Fibroblast of skin of scalp (primary cell): ENCODE results near the gene STAMBP. TPM values are rescaled to one million over a fixed set of nuclear protein-coding genes. Genes with fewer than 3 reads are reported as not detected.
"Not testable (repeated sequence)": the region's sequence is repeated elsewhere in the genome, so short reads cannot be mapped to it uniquely, and the experiment has no call there.

Source experiments
- DNase-seq: peaks from one replicate; pipeline ENCODE4 v3.0.0-alpha.2; 2013
- polyA plus RNA-seq, 2 experiments: library from polyadenylated mRNA; unstranded; fragments of 120-200 nt; gene quantifications; one replicate each; pipeline ENCODE4 v1.2.1, GENCODE V29; 2013; ENCODE audit not compliant: insufficient read length in 2 of 2

Gene STAMBP
- 40.9 TPM for polyA plus RNA-seq (2013, experiment 1 of 2; ENCODE audit: insufficient read length)
- 43.3 TPM for polyA plus RNA-seq (2013, experiment 2 of 2; ENCODE audit: insufficient read length)

DNA sequence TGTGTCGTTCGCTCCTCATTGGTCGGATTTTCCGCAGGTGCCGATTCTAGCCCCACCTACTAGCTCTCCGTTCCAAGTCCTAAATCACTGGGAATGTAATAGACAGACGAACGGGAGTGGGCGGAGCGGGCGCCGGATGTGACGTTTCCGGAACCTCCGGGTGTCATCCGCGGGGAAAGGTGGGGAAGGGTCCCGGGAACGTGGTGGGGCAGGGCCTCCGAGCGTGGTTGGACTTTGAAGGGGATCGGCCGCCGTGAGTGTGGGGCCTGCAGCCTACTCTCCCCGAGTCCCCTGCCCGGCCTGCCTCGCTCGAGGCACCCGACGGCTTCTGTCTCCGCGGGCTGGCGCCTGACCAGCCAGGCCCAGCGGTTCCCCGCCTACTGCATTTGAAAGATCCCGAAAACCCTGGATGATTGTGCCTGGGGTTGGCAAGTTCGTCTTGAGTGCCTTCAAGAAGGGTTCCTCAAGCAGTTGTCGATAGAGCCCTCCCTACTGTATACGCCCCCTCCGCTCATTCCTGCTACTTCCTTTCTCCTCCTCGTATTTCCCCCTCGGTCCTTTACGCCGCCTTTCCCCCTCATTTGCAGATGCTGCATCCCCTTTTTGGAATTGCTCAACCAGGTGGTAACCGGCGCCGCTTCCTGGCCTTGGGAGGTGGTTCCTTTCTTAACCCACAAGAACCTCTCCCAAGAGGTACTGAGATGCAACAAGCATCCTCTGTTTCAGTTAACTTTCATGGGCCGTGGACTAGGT, at the start of gene STAMBP:
STAMBP (plus strand) TSS at position 144 of the 753 bp plus-strand sequence. CDS start 1,896 bp downstream, outside the sequence.
- peak; percentile 96 for DNase-seq

DNA sequence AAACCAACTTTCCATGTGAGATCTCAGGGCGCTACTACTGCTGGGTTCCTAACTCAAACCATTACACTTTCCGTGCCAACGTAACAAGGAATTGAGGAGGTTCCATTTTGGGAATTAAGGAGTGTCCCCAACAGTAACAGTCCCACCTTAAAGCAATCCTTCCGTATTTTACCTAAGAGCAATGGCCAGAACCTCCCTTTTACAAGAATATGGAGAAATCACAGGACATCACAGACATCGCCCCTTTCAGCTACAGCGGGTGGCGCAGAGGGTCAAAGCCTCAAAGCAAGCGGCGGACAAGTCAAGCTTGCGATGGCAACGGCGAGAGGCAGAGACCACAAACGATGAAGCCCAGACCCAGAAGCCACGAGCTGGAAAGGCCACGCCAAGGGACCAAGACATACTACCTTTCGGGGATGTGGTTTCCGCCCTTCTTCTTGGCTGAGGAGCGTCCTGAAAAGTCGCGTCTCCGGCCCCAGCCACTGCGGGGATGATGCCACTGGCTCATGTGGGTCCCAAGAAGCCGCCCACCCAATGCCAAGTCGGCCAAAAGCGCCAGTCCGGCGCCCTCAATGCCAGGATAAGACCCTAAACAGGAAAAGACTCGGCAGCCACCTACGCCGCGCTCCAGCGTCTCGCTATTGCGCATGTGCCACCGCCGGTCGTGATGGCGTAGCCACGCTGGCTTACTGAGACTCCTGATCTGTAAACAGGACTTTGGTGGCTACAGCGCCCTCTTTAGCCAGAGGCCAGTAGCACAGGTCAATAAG, 49.1 kb upstream of the STAMBP start, which contains the start of gene DUSP11:
DUSP11 (minus strand) TSS at position 637 of the 770 bp plus-strand sequence; CDS start at position 508, 129 bp downstream.
- DNase-seq: peak; percentile 94

DNA sequence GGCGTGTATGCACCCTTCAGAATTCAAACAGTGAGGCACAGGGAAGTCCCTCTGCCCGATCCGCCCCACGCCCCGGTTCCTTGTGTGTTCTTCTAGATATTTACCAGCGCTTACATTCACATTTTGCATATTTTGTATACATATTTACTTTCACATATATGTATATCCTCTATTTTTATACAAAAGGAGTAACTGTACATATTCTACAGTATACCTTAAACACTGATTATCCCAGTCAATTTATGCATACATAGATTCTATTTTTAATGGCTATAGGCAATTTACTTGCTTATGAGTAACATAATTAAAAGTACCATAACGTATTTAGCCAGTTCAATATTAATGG, 48.6 kb upstream of the STAMBP start:
- no peak for DNase-seq

DNA sequence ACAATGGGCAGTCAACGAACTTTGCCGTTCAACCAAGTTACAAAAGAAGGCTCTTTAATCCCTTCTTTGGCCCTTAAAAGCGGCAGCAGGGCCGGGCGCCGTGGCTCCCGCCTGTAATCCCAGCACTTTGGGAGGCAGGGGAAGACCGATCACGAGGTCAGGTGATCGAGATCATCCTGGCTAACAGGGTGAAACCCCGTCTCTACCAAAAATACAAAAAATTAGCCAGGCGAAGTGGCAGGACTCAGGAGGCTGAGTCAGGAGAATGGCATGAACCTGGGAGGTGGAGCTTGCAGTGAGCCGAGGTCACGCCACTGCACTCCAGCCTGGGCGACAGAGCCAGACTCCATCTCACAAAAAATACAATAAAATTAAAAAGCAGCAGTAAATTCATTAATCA, 45.4 kb upstream of the STAMBP start:
- not testable (repeated sequence) for DNase-seq

DNA sequence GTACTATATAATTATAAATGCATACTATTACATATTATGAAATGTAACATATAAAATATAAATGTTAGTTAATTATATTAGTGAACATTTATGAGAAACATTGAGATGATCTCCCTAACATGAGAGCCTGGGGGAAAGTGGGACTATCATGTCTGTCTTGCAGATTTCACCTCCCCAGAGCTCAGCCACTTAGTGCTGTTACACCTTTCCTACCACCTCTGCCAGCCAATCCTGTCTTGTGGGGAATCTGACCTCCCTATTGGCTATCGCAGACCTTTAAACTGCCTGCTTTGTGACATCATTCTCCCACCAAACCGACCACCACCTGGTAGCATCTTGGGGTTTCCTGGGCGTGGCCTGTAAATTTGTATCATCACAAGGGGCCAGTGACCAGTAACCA, 44.9 kb upstream of the STAMBP start, which contains the start of gene C2orf78:
C2orf78 (plus strand) TSS at position 301 of the 400 bp plus-strand sequence. CDS start 127 bp downstream, outside the sequence.
- DNase-seq: not testable (repeated sequence)

DNA sequence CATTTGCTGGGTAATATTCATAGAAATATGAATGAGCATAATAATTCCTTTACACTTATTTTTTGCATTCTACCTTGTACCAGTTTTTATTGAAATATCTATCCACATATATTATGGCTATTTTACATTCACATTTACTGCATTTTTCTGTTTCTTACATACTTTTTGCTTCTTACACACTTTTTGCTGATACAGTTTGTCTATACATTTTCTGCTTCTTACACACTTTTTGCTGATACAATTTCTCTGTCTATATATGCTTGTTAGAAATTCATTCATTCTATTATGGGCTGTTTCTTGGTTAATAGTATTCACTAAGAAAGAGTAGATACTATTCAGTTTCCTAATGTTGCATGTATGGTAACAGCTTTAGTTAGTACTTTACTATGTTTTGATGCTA, 16.9 kb upstream of the STAMBP start:
- no peak for DNase-seq

DNA sequence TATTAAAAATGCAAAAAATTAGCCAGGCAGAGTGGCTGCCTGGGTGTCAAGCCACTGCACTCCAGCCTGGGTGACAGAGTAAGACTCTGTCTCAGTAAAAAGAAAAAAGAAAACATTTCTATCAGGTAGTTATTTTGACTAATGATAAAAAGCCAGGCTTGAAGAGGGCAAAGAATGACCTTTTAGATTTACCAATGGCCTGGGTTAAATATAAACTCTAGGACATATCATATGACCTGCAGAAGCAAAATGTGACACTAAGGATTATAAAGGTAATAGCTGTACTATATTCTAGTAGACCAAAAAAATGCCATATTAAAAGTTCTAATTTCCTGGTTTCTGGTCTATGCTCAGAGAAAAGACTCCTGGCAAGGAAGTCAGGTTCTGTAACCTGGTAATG, 16.1 kb upstream of the STAMBP start:
- no peak for DNase-seq

DNA sequence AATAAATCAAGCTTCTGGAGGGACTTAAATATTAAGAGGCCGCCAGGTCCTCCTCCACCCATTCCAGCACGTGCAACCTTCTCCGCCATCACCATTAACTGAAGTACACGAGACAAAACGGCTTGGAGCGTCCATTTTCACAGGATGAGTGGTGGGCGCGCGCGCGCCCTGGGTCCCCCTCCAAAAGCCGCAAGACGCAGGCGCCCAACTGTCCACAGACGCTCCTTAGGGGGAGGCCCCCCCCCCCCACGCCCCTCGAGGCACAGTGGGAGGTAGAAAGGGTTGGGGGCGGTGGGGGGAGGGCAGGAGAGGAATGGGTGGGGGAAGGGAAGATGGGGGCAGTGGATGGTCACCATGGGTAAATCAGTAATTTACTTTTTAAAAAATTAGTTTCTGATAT, 10.5 kb upstream of the STAMBP start:
- no peak for DNase-seq

DNA sequence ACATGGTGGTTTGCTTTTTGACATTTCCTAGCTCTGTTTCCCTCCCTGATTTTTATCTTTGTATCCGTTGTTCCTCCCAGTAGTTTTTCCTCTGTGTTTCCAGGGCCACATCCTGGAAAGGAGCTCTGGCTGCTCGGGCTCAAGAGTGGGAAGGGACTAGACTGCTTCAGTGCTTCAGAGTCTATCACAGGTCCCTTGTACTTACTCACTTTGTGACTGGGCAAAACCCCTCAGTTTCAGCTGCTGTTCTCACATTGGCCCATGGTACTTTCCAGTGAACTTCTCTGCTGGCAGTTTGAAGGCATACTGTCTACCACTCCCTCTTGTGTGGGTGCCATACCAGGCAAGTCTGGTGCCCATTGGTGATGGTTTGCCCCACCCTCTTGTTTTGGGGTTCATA, 7.5 kb upstream of the STAMBP start:
- DNase-seq: no peak

DNA sequence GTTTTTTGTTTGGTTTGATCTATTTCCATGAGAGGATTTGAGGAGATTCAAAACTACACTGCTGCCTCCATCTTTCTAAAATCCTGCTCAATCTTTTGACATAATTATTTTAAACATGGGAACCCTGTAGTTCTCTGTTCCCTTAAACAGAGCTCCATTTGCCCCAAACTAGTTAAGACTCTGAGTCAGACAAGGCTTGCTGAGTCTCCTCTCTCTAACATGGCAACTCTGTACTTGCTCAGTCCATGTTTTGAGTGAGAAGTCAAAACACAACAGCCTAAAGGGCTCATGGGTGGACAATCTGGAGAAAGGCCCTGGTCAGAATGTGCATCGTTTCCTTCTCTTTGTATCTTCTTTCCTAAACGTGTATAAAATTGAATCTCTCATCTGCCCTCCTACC, 7.1 kb upstream of the STAMBP start:
- DNase-seq: no peak

DNA sequence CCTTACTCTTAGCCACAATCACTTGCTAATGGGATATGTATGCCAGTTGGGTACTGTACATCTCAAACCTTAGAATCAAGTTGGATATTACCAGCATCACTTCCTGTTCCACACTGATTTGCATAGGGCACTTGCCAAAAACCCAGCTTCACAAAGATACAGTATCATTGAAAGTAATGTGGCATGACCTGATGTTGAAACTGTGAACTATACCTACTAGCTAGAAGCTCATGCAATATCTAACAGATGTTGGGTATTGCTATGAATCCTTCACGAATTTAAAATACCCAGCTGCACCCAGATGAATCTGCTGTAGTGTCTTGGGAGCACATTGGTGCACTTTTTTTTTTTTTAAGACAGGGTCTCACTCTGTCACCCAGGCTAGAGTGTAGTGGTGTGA, 6.5 kb upstream of the STAMBP start:
- no peak for DNase-seq

DNA sequence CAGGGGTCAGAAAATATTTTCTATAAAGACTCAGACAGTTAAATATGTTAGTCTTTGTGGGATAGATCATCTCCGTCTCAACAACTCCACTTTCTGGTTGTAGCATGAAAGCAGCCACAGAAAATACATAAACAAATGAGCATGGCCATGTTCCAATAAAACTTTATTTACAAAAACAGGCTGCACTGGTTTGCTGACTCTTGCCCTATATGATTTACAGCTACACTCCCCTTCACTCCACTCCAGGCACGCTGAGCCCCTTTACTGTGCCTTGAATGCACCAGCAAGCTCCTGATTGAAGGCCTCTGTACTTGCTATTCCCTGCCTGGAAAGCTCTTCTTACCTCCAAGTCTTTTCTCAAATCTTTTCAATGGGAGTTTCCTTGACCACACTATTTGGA, 5.8 kb upstream of the STAMBP start:
- no peak for DNase-seq

DNA sequence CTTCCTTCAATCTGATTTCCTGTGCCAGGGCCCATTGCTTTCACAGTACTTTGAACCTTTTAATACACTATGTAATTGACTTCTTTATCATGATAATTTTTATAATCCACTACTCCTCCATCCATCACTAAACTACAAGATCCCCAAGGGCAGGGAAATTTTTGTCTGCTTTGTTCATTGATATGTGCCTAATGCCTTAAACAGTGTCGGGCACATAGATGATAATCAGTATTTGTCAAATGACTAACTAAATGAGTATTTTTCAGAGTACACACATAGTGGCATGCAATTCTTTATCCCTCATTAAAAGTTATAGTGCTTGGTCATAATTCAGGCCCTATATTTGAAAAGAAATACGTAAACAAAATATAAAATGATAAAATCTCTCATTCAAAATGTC, 5.3 kb upstream of the STAMBP start:
- DNase-seq: no peak

DNA sequence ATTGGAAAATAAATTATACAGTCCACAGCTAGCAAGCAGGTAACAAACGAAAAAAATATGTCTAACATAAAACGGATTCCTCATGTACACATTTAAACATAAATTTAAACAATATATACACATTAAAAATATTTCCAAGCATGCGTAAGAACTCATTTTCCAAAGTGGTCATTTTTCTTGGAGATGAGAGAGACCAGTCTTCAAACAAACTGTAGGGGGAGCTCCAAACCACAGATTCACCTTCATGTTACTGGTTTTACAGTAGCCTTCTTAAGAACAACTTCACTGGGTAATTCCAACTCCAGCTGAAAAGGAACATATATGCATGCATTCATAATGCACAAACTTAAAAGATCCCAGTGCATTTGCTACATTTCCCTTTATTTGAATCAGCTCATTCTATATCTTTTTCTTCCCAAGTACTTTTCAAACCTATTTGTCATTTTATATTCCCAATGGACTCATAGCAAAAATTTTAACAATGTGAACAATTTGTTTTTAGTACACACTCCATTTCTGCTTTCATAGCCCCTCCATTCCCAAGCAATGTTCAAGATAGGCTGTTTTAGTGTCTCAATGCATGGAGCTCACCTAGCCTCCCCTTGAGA, 4.7 kb upstream of the STAMBP start:
- DNase-seq: peak; percentile 80

DNA sequence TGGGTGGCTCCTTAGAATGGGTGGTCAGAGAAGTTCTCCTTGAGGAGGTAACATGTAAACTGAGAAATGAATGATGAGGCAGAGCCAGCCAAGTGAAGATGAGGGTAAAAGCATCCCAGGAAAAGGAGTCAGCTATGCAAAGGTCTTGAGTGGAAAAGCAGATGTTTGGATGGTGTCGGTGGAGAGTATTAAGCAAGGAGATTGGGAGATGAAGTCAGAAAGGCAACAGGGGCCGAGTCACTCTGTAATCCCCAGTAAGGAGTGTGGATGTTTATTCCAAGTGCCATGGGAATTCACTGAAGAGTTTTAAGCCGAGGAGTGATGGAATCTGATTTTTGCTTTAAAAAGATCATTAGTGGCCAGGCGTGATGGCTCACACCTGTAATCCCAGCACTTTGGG, 3.4 kb upstream of the STAMBP start:
- no peak for DNase-seq

DNA sequence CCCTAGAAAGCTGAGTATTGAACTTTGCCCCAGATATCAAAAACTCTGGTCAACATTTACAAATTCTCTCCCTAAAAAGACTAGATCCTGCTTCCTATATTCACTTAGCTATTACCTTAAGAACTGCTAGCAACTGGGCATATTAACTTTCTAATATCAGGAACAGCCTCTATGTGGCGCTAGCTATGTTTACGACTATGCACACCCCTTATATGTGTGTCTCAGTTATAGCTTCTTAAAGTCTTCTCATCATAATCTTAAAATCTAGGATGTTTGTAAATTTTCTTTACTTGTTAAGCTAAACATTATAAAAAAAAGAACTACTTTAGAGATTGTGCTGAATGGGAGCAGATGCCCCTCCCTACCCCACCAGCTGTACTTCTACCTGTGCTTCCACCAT, 1.7 kb upstream of the STAMBP start:
- DNase-seq: peak; percentile 42

DNA sequence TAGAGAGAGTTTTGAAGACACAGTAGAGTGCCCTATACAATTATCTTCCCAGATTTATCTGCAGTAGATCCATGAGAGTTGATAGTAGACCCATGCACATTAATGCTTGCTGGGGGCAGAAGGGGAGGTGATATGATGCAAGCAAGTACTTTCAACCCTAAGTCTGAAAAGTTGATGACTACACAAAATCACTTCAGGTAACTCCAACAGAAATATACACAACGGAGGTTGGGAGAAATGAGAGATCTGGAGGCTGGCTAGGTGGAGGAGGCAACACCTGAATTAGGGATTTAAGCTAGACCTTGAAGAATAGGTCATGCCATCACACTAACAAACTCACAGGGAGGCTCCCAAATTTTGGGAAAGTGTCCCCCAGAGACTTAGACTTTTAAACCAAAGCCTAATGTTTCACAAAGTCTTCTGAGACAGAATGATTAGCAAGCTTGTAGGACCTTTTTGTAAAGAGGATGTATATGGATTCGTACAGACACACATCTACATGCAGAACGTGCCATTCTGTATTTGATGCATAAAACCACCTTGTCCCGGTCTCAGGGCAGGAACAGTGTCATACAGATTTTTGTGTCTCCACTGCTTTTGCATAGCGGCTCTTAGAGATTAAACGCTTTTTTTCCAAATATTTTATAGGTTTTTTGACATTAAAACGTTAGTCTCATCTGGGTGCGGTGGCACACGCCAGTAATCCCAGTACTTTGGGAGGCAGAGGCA, 937 bp upstream of the STAMBP start:
- no peak for DNase-seq

DNA sequence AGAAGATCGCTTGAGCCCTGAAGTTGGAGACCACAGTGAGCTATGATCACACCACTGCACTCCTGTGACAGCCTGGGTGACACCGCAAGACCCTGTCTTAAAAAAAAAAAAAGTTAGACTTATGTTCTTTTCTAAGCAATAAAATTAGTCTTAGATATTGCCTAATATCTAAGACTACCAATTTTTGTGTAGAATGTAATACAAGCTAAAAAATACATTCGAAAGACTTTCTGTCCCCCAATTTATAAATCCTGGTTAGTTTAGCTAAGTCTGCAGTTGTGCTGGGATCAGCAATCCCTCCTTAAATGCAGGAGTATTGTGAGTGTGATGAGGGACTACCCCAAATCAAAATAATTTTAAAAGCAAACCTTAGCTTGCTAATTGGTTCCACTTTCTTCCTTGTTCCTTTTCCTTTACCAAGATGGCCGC, 358 bp upstream of the STAMBP start:
- no peak for DNase-seq

DNA sequence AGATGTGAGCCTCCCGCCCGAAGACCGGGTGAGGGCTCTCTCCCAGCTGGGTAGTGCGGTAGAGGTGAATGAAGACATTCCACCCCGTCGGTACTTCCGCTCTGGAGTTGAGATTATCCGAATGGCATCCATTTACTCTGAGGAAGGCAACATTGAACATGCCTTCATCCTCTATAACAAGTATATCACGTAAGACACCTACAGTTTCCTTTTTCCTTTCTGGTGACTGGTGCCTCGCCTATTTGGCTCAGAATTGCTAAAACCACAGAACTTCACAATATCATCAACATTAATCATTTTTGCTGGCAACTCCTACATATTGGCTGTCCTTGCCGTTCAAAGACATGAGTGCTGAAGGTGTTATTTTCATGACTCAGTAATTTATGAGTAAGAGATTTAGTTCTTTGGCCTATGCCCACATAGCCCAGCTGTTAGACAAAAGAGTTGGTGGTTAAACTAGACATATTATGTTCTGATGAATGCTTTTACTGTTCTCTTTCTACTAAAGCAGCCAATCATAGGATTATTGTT, 2.2 kb downstream of the STAMBP start:
- peak; percentile 68 for DNase-seq

DNA sequence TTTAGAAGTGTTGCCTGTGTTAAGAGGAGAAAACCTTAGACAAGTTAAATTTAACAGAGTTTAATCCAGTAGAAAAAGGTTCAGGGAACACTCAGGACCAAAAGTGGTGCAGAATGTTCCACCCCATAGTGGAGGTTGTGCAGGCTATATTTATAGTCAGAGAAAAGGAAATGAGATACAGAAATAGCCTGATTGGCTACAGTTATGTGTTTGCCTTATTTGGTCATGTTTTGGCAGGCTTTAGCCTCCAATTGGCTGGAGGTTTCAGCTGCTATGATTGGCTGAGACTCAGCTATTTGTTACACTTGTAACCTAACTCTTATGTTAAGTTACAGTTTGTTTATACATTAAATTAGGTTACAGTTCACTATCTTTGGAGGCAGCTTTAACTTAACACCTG, 4.2 kb downstream of the STAMBP start:
- DNase-seq: peak; percentile 44

DNA sequence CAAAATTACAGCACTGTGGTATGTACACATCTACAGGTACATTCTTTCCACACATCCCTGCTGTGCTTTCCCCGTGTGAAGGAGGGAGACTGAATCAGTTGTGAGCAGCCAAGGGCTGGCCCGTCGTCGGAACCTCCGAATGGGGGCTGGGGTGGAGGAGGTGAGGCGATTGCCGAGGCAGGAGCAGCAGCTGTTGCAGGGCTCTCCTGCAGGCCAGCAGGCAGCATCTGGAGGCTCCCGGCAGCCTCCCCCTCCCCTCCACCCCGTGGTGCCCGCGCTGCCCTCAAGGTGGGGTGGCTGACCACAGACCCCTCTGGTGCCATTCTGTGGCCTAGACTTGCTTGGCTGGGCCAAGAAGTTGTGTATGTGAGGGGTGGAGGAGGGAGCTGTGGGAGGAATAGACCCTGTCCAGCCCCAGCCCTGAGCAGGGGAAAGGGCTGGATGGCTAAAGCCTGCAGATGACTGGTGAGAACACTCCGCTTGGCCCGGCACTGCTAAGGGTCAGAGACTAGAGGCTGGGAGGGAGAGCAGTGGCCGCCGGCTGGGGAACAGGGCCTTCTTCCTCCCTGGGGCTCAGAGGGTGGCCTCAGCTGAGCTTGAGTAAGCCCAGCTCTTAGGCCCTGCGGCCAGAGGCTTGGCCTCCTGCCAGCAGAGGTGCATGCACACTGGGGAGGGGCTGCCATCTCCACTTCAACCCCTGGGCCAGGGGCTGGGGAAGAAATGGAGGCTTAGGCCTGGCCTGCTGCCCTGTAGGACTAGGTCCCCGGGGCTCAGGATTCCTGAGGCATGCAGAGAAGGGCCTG, 7.6 kb downstream of the STAMBP start:
- DNase-seq: no peak
